OCI-LY7 (cell line): Measurements from ENCODE around the gene CDKL4. TPM values are rescaled to one million over a fixed set of nuclear protein-coding genes. Genes with fewer than 3 reads are reported as not detected.
A peak's percentile ranks its signal among the peaks of the same experiment; 100 is the strongest.

Experiments
- BruUV-seq: library from RNA; stranded (reverse); fragments of 400-500 nt; replicated peaks from 2 replicates; lab custom pipeline; 2021; lab: Mats Ljungman, UMichigan
- CTCF ChIA-PET: fragments of 300-600 bp; sonication (Branson Sonifier 250); formaldehyde crosslinking; loops from one replicate; lab custom pipeline; 2022; ENCODE audit warnings: antibody characterized with exemption; ENCODE audit not compliant: unreplicated experiment; lab: Charles Lee
- POLR2A ChIA-PET: fragments of 300-600 bp; sonication (Branson Sonifier 250); formaldehyde crosslinking; loops from one replicate; lab custom pipeline; 2022; ENCODE audit warnings: antibody characterized with exemption; lab: Charles Lee
- DNase-seq: peaks from one replicate; pipeline ENCODE4 v3.0.0-alpha.2; 2015; ENCODE audit warnings: low spot score
- H2AFZ ChIP-seq: fragments of 200-600 bp; sonication (generic), shearing (Covaris generic); 2 replicates; pipeline ENCODE4 v1.6.1; 2014; ENCODE audit warnings: mild to moderate bottlenecking, antibody characterized with exemption, low read length, moderate library complexity
- H3K27ac ChIP-seq: fragments of 200-600 bp; sonication (generic); 2 replicates; pipeline ENCODE4 v1.5.1; 2014; ENCODE audit warnings: mixed run types, low read depth, mild to moderate bottlenecking, moderate library complexity, low read length, inconsistent platforms; ENCODE audit not compliant: poor library complexity, severe bottlenecking
- H3K36me3 ChIP-seq: fragments of 200-600 bp; sonication (generic); 2 replicates; pipeline ENCODE4 v1.6.1; 2014; ENCODE audit warnings: mild to moderate bottlenecking, antibody characterized with exemption, low read length, moderate library complexity, mixed read lengths; ENCODE audit not compliant: insufficient read depth
- H3K4me1 ChIP-seq: fragments of 200-600 bp; sonication (generic); 2 replicates; pipeline ENCODE4 v1.5.1; 2014; ENCODE audit warnings: mild to moderate bottlenecking, low read length; ENCODE audit not compliant: insufficient read depth, poor library complexity, severe bottlenecking
- H3K4me2 ChIP-seq: fragments of 200-600 bp; sonication (generic); 2 replicates; pipeline ENCODE4 v1.6.1; 2014; ENCODE audit warnings: mild to moderate bottlenecking, low read length
- H3K4me3 ChIP-seq: fragments of 200-600 bp; sonication (generic); 2 replicates; pipeline ENCODE4 v1.5.1; 2014; ENCODE audit warnings: mild to moderate bottlenecking, low read depth, low read length; ENCODE audit not compliant: poor library complexity, severe bottlenecking
- H3K79me2 ChIP-seq: fragments of 200-600 bp; sonication (generic); 2 replicates; pipeline ENCODE4 v1.6.1; 2016; ENCODE audit warnings: low read depth, mild to moderate bottlenecking, low read length, moderate library complexity, mixed read lengths; ENCODE audit not compliant: insufficient read depth
- H3K9me2 ChIP-seq: fragments of 200-600 bp; sonication (generic); 2 replicates; pipeline ENCODE4 v1.6.1; 2016; ENCODE audit warnings: mild to moderate bottlenecking, low read length, mixed read lengths; ENCODE audit not compliant: insufficient read depth
- H3K9me3 ChIP-seq: fragments of 200-600 bp; sonication (generic); 2 replicates; pipeline ENCODE4 v1.6.1; 2014; ENCODE audit warnings: mild to moderate bottlenecking, mixed run types, low read length, mixed read lengths
- H4K20me1 ChIP-seq: fragments of 200-600 bp; sonication (generic); 2 replicates; pipeline ENCODE4 v1.6.1; 2014; ENCODE audit warnings: mild to moderate bottlenecking, antibody characterized with exemption, low read length, moderate library complexity, mixed read lengths; ENCODE audit not compliant: insufficient read depth
- CTCF ChIP-seq: fragments of 200-600 bp; sonication (generic); conservative IDR thresholded peaks from 2 replicates; pipeline ENCODE4 v1.5.1; 2014; ENCODE audit warnings: mild to moderate bottlenecking, antibody characterized with exemption, low read length, moderate library complexity, mixed read lengths
- EZH2phosphoT487 ChIP-seq: fragments of 200-600 bp; sonication (generic); IDR thresholded peaks from 2 replicates; pipeline ENCODE4 v1.6.1; 2018; ENCODE audit warnings: low read depth, borderline replicate concordance, mild to moderate bottlenecking, mixed run types, antibody characterized with exemption, low read length, moderate library complexity, mixed read lengths
- intact Hi-C: fragments of 100-400 bp; cut with micrococcal nuclease; formaldehyde crosslinking; loops from one replicate; pipeline ENCODE4 v1.10.0; 2022; ENCODE audit not compliant: unreplicated experiment
- total RNA-seq, 2 experiments: library from RNA; depleted of rRNA in 1 of 2; stranded (reverse); fragments of >200 nt in 1 of 2; shearing (Covaris generic) in 1 of 2; gene quantifications; 2 replicates each; pipeline ENCODE4 v1.2.3, GENCODE V29; 2014 to 2022

CDKL4 gene
- total RNA-seq, 2 experiments from 2014 or later, result not detected

- no peak for TF ChIP-seq EZH2phosphoT487
- TF ChIP-seq CTCF, result no peak
- H3K9me3 ChIP-seq, result no peaks in the 10 kb centered on the region
- BruUV-seq, result no TSS peak
- CTCF ChIA-PET, result no interaction called here
- H2AFZ ChIP-seq, result no peak overlapping the region
- intact Hi-C loops, result no loop called here
- H3K4me1 ChIP-seq, result peaks cover 20% of the 10 kb centered on the region
- H3K4me3 ChIP-seq, result no peak overlapping the region
- DNase-seq, result no peak
- H3K27ac ChIP-seq, result no peak overlapping the region
- no peaks in the 10 kb centered on the region for H3K9me2 ChIP-seq
- POLR2A ChIA-PET, result interaction anchor here (0.5 to 1.9 kb wide), 4 partner anchors 9 to 661 kb away, joined by 4 to 11 read pairs (median 6); no protein-coding TSS in a partner anchor
- H4K20me1 ChIP-seq, result no peaks in the 10 kb centered on the region
- H3K4me2 ChIP-seq, result no peak overlapping the region
- no peaks in the 10 kb centered on the region for H3K79me2 ChIP-seq
- H3K36me3 ChIP-seq, result peaks cover 10% of the 10 kb centered on the region; the same call in 1 of the 2 replicates
Measured at GRCh38 chr2:39269941-39270340, 26.2 kb upstream of the CDKL4 start.

GRCh38 chr2:39266916-39267434, 23.2 kb upstream of the CDKL4 start:
- no peaks in the 10 kb centered on the region for H3K79me2 ChIP-seq
- H3K4me1 ChIP-seq, result peaks cover 33% of the 10 kb centered on the region
- peak overlapping the region; percentile 77 for H3K27ac ChIP-seq
- no TSS peak for BruUV-seq
- no peak overlapping the region for H3K4me2 ChIP-seq
- no peaks in the 10 kb centered on the region for H4K20me1 ChIP-seq
- ChIA-PET CTCF (interaction anchor here (1.0 kb wide), 1 partner anchor 511 kb away, joined by 3 read pairs; no protein-coding TSS in a partner anchor), POLR2A (interaction anchor here (0.7 to 1.2 kb wide), 3 partner anchors 14 to 527 kb away, joined by 3 to 7 read pairs (median 5); no protein-coding TSS in a partner anchor)
- H3K9me3 ChIP-seq, result no peaks in the 10 kb centered on the region
- H3K9me2 ChIP-seq, result no peaks in the 10 kb centered on the region
- peaks cover 18% of the 10 kb centered on the region for H3K36me3 ChIP-seq
- intact Hi-C loops, result no loop called here
- no peak for DNase-seq
- no peak for TF ChIP-seq CTCF
- TF ChIP-seq EZH2phosphoT487, result no peak
- no peak overlapping the region for H3K4me3 ChIP-seq
- H2AFZ ChIP-seq, result no peak overlapping the region
